Measurements from ENCODE around the gene SLC4A4.

Gene SLC4A4

DNA sequence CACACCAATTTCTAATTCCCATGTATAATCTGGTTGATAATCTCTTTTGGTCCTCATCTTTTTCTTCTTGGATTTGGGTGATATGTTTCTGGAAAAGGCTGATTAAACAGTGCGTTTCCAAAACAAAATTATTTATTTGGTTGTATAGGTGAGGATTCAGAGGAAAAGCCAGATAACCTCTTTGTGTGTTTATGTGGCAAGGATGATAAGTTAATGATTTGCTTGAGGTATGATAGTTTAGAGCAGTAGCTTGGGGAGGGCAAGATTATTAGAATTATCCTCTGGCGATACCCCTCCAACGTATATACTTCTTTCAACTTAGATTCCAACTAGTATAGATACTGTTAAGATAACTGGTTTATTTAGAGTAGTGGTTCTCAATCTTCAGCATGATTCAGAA lies 53.3 kb downstream of the SLC4A4 start:
- no peaks in the 10 kb centered on the region for H4K20me1 ChIP-seq (ENCODE audit: insufficient read depth, low read length)
- H3K9ac ChIP-seq (ENCODE audit: low read length): no peak overlapping the region
- H3K9me2 ChIP-seq (ENCODE audit: low read depth, low read length): no peaks in the 10 kb centered on the region
- H3K27ac ChIP-seq (ENCODE audit: low read depth, low read length, poor library complexity, severe bottlenecking): no peak overlapping the region
- H3K27me3 ChIP-seq (ENCODE audit: insufficient read depth, low read length): no peaks in the 10 kb centered on the region
- H3K4me2 ChIP-seq (ENCODE audit: low read length): no peak overlapping the region
- H3K36me3 ChIP-seq (ENCODE audit: insufficient read depth, low read length): no peaks in the 10 kb centered on the region
- H3K79me2 ChIP-seq (ENCODE audit: insufficient read depth, low read length): no peaks in the 10 kb centered on the region
- H3K4me1 ChIP-seq (ENCODE audit: insufficient read depth, low read length, severe bottlenecking): no peaks in the 10 kb centered on the region
- H2AFZ ChIP-seq (ENCODE audit: low read length): no peak overlapping the region
- H3K9me3 ChIP-seq (ENCODE audit: low read length): no peaks in the 10 kb centered on the region
- no peaks in the 10 kb centered on the region for H3F3A ChIP-seq (ENCODE audit: insufficient read depth, low read length)
- TF ChIP-seq EZH2 (IDR thresholded peaks at IDR 0.05; ENCODE audit: borderline replicate concordance, low read length): no peak
- no peak for TF ChIP-seq CTCF (IDR thresholded peaks at IDR 0.05; ENCODE audit: low read length)
- no peak overlapping the region for H3K4me3 ChIP-seq (ENCODE audit: low read depth, low read length, poor library complexity, severe bottlenecking)

DNA sequence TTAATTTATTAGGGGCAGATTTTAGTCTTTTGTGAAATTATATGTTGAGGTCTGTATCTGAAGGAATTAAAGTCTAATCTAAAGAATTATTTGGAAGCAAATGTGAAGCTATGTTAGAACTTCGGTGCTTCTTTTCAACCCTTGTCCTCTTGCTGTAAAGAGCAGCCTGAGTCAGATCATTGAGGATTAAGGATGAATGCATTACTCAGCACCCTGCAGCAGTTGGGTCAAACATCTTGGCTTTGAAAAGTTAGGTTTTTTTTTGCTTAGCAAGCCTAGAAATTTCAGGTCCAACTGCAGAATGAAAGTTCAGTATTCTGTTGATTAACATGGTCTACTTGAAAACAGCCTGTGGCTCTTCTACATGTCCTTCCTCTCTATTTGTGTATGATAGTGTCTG lies 57.6 kb downstream of the SLC4A4 start:
- Histone ChIP-seq H4K20me1 (ENCODE audit: insufficient read depth, low read length) (no peaks in the 10 kb centered on the region), H2AFZ (ENCODE audit: low read length) (no peak overlapping the region), H3K9ac (ENCODE audit: low read length) (no peak overlapping the region), H3K4me1 (ENCODE audit: insufficient read depth, low read length, severe bottlenecking) (no peaks in the 10 kb centered on the region), H3K4me2 (ENCODE audit: low read length) (no peak overlapping the region), H3K9me2 (ENCODE audit: low read depth, low read length) (no peaks in the 10 kb centered on the region), H3F3A (ENCODE audit: insufficient read depth, low read length) (no peaks in the 10 kb centered on the region), H3K4me3 (ENCODE audit: low read depth, low read length, poor library complexity, severe bottlenecking) (no peak overlapping the region), H3K36me3 (ENCODE audit: insufficient read depth, low read length) (no peaks in the 10 kb centered on the region), H3K27ac (ENCODE audit: low read depth, low read length, poor library complexity, severe bottlenecking) (no peak overlapping the region), H3K27me3 (ENCODE audit: insufficient read depth, low read length) (no peaks in the 10 kb centered on the region), H3K9me3 (ENCODE audit: low read length) (no peaks in the 10 kb centered on the region), H3K79me2 (ENCODE audit: insufficient read depth, low read length) (no peaks in the 10 kb centered on the region)
- no peak for TF ChIP-seq CTCF (IDR thresholded peaks at IDR 0.05; ENCODE audit: low read length)
- no peak for TF ChIP-seq EZH2 (IDR thresholded peaks at IDR 0.05; ENCODE audit: borderline replicate concordance, low read length)

- no peak for TF ChIP-seq EZH2 (IDR thresholded peaks at IDR 0.05; ENCODE audit: borderline replicate concordance, low read length)
- no peak for TF ChIP-seq CTCF (IDR thresholded peaks at IDR 0.05; ENCODE audit: low read length)
- H3K79me2 ChIP-seq (ENCODE audit: insufficient read depth, low read length): no peaks in the 10 kb centered on the region
- H3K27me3 ChIP-seq (ENCODE audit: insufficient read depth, low read length): no peaks in the 10 kb centered on the region
- H3K9me2 ChIP-seq (ENCODE audit: low read depth, low read length): no peaks in the 10 kb centered on the region
- H3K4me1 ChIP-seq (ENCODE audit: insufficient read depth, low read length, severe bottlenecking): no peaks in the 10 kb centered on the region
- no peaks in the 10 kb centered on the region for H3K9me3 ChIP-seq (ENCODE audit: low read length)
- H3K4me2 ChIP-seq (ENCODE audit: low read length): no peak overlapping the region
- H3K36me3 ChIP-seq (ENCODE audit: insufficient read depth, low read length): no peaks in the 10 kb centered on the region
- H3K4me3 ChIP-seq (ENCODE audit: low read depth, low read length, poor library complexity, severe bottlenecking): no peak overlapping the region
- no peak overlapping the region for H3K27ac ChIP-seq (ENCODE audit: low read depth, low read length, poor library complexity, severe bottlenecking)
- H4K20me1 ChIP-seq (ENCODE audit: insufficient read depth, low read length): no peaks in the 10 kb centered on the region
- H3K9ac ChIP-seq (ENCODE audit: low read length): no peak overlapping the region
- H3F3A ChIP-seq (ENCODE audit: insufficient read depth, low read length): no peaks in the 10 kb centered on the region
- H2AFZ ChIP-seq (ENCODE audit: low read length): no peak overlapping the region
Measured at GRCh38 chr4:71400810-71401209, 62.0 kb downstream of the SLC4A4 start.
